HEK293 (cell line): ENCODE measurements around the gene PEX14.

Source experiments
- HIC1 ChIP-seq: fragments of 450-650 bp; formaldehyde crosslinking; IDR thresholded peaks from 2 replicates; pipeline ENCODE4 v1.5.1; 2016; ENCODE audit warnings: missing biosample characterization, missing genetic modification characterization
- HOXC10 ChIP-seq: sonication (generic); formaldehyde crosslinking; IDR thresholded peaks from 2 replicates; pipeline ENCODE4 v1.8.1; 2023; ENCODE audit warnings: mild to moderate bottlenecking, missing genetic modification reagents
- MYNN ChIP-seq: fragments of 450-650 bp; formaldehyde crosslinking; IDR thresholded peaks from 2 replicates; pipeline ENCODE4 v1.5.1; 2016; ENCODE audit warnings: missing biosample characterization, missing genetic modification characterization, borderline replicate concordance
- REST ChIP-seq: fragments of 450-650 bp; formaldehyde crosslinking; IDR thresholded peaks from 2 replicates; pipeline ENCODE4 v1.5.1; 2016; ENCODE audit warnings: missing biosample characterization, missing genetic modification characterization
- SP3 ChIP-seq: fragments of 450-650 bp; formaldehyde crosslinking; IDR thresholded peaks from 2 replicates; pipeline ENCODE4 v1.5.1; 2016; ENCODE audit warnings: missing biosample characterization, missing genetic modification characterization
- SP7 ChIP-seq: fragments of 450-650 bp; formaldehyde crosslinking; IDR thresholded peaks from 2 replicates; pipeline ENCODE4 v1.5.1; 2016; ENCODE audit warnings: missing biosample characterization, missing genetic modification characterization
- TRIM28 ChIP-seq: IDR thresholded peaks from 2 replicates; pipeline ENCODE4 v1.6.1; 2011; ENCODE audit warnings: low read length, control low read depth, borderline replicate concordance
- WT1 ChIP-seq: fragments of 450-650 bp; formaldehyde crosslinking; IDR thresholded peaks from 2 replicates; pipeline ENCODE4 v1.5.1; 2016; ENCODE audit warnings: missing biosample characterization, missing genetic modification characterization
- ZNF157 ChIP-seq: fragments of 450-650 bp; formaldehyde crosslinking; IDR thresholded peaks from 2 replicates; pipeline ENCODE4 v1.5.1; 2016; ENCODE audit warnings: missing biosample characterization, missing genetic modification characterization
- ZNF16 ChIP-seq: fragments of 450-650 bp; formaldehyde crosslinking; IDR thresholded peaks from 2 replicates; pipeline ENCODE4 v1.5.1; 2016; ENCODE audit warnings: low read depth, missing biosample characterization, missing genetic modification characterization
- ZNF23 ChIP-seq: fragments of 450-650 bp; formaldehyde crosslinking; IDR thresholded peaks from 2 replicates; pipeline ENCODE4 v1.5.1; 2016; ENCODE audit warnings: missing biosample characterization, missing genetic modification characterization, borderline replicate concordance
- ZNF274 ChIP-seq, 2 experiments: fragments of 200-500 bp in 1 of 2; fragments of 450-650 bp in 1 of 2; sonication (Bioruptor generic) in 1 of 2; formaldehyde crosslinking in 1 of 2; IDR thresholded peaks; 2 replicates each; pipeline versions ENCODE4 v1.5.1 to v1.6.1; 2014 to 2016; ENCODE audit warnings: borderline replicate concordance in 1 of 2, inconsistent platforms in 1 of 2, low read length in 1 of 2, missing biosample characterization in 1 of 2, missing genetic modification characterization in 1 of 2
- ZNF302 ChIP-seq: fragments of 450-650 bp; formaldehyde crosslinking; IDR thresholded peaks from 2 replicates; pipeline ENCODE4 v1.5.1; 2016; ENCODE audit warnings: missing biosample characterization, missing genetic modification characterization, low read depth
- ZNF335 ChIP-seq: fragments of 450-650 bp; formaldehyde crosslinking; conservative IDR thresholded peaks from 2 replicates; pipeline ENCODE4 v1.5.1; 2016; ENCODE audit warnings: missing biosample characterization, missing genetic modification characterization
- ZNF394 ChIP-seq: fragments of 450-650 bp; formaldehyde crosslinking; IDR thresholded peaks from 2 replicates; pipeline ENCODE4 v1.5.1; 2016; ENCODE audit warnings: missing biosample characterization, missing genetic modification characterization, mild to moderate bottlenecking, moderate library complexity, borderline replicate concordance
- ZNF416 ChIP-seq: fragments of 450-650 bp; formaldehyde crosslinking; IDR thresholded peaks from 2 replicates; pipeline ENCODE4 v1.5.1; 2016; ENCODE audit warnings: missing biosample characterization, missing genetic modification characterization
- ZNF423 ChIP-seq: fragments of 450-650 bp; formaldehyde crosslinking; IDR thresholded peaks from 2 replicates; pipeline ENCODE4 v1.5.1; 2016; ENCODE audit warnings: missing biosample characterization, missing genetic modification characterization
- ZNF48 ChIP-seq: fragments of 450-650 bp; formaldehyde crosslinking; IDR thresholded peaks from 2 replicates; pipeline ENCODE4 v1.5.1; 2016; ENCODE audit warnings: missing biosample characterization, missing genetic modification characterization
- ZNF501 ChIP-seq: fragments of 450-650 bp; formaldehyde crosslinking; IDR thresholded peaks from 2 replicates; pipeline ENCODE4 v1.5.1; 2016; ENCODE audit warnings: missing biosample characterization, missing genetic modification characterization
- ZNF513 ChIP-seq: fragments of 450-650 bp; IDR thresholded peaks from 2 replicates; pipeline ENCODE4 v1.5.1; 2018; ENCODE audit warnings: missing biosample characterization, missing genetic modification characterization
- ZNF645 ChIP-seq: fragments of 450-650 bp; formaldehyde crosslinking; IDR thresholded peaks from 2 replicates; pipeline ENCODE4; 2016; ENCODE audit warnings: missing biosample characterization, missing genetic modification characterization
- ZNF658 ChIP-seq: fragments of 450-650 bp; formaldehyde crosslinking; IDR thresholded peaks from 2 replicates; pipeline ENCODE4; 2016; ENCODE audit warnings: missing biosample characterization, missing genetic modification characterization
- ZNF660 ChIP-seq: fragments of 450-650 bp; IDR thresholded peaks from 2 replicates; pipeline ENCODE4 v1.5.1; 2018; ENCODE audit warnings: missing biosample characterization, mild to moderate bottlenecking, missing genetic modification characterization
- ZNF670 ChIP-seq: fragments of 450-650 bp; formaldehyde crosslinking; IDR thresholded peaks from 2 replicates; pipeline ENCODE4 v1.5.1; 2016; ENCODE audit warnings: missing biosample characterization, missing genetic modification characterization, low read depth
- ZNF677 ChIP-seq: fragments of 450-650 bp; IDR thresholded peaks from 2 replicates; pipeline ENCODE4 v1.5.0; 2018; ENCODE audit warnings: missing biosample characterization, mild to moderate bottlenecking, missing genetic modification characterization, moderate library complexity
- ZNF701 ChIP-seq: fragments of 450-650 bp; formaldehyde crosslinking; IDR thresholded peaks from 2 replicates; pipeline ENCODE4 v1.5.1; 2016; ENCODE audit warnings: missing biosample characterization, missing genetic modification characterization
- ZNF776 ChIP-seq: fragments of 450-650 bp; formaldehyde crosslinking; IDR thresholded peaks from 2 replicates; pipeline ENCODE4 v1.5.0; 2017; ENCODE audit warnings: missing biosample characterization, missing genetic modification characterization, borderline replicate concordance
- ZNF777 ChIP-seq: fragments of 450-650 bp; formaldehyde crosslinking; IDR thresholded peaks from 2 replicates; pipeline ENCODE4 v1.5.1; 2017; ENCODE audit warnings: missing biosample characterization, missing genetic modification characterization, borderline replicate concordance
- ZSCAN23 ChIP-seq: fragments of 450-650 bp; formaldehyde crosslinking; IDR thresholded peaks from 2 replicates; pipeline ENCODE4 v1.5.1; 2016; ENCODE audit warnings: missing biosample characterization, missing genetic modification characterization
- ZSCAN4 ChIP-seq: fragments of 450-650 bp; formaldehyde crosslinking; IDR thresholded peaks from 2 replicates; pipeline ENCODE4 v1.5.1; 2017; ENCODE audit warnings: missing biosample characterization, missing genetic modification characterization

Gene PEX14

GRCh38 chr1:10528066-10529014, 53.6 kb downstream of the PEX14 start (continued):
- TF ChIP-seq SP3 (tag by site-specific recombination) (peak; percentile 41; the same call in 1 of the 2 replicates), ZSCAN4 (tag by site-specific recombination) (peak; percentile 32; the same call in 1 of the 2 replicates), ZNF302 (tag by site-specific recombination) (no peak), ZNF423 (tag by site-specific recombination) (no peak), ZNF660 (tag by site-specific recombination) (peak; percentile 83), ZNF513 (tag by site-specific recombination) (no peak), WT1 (tag by site-specific recombination) (peak; percentile 68; the same call in 1 of the 2 replicates), ZNF645 (tag by site-specific recombination) (no peak), HIC1 (tag by site-specific recombination) (peak; percentile 91), ZNF23 (tag by site-specific recombination) (no peak), ZNF394 (peak; percentile 81; the same call in 1 of the 2 replicates), ZNF777 (tag by site-specific recombination) (no peak), ZNF670 (tag by site-specific recombination) (no peak), MYNN (tag by site-specific recombination) (no peak), ZNF677 (tag by site-specific recombination) (no peak), SP7 (tag by site-specific recombination) (peak; percentile 93), HOXC10 (CRISPR knock-in tag) (no peak), ZNF48 (tag by site-specific recombination) (no peak), ZNF416 (tag by site-specific recombination) (no peak), ZSCAN23 (0 out of 2 replicates have a peak, but pooled peaks have one; percentile 64), TRIM28 (no peak), ZNF658 (no peak), REST (tag by site-specific recombination) (no peak), ZNF701 (tag by site-specific recombination) (no peak), ZNF157 (no peak), ZNF335 (tag by site-specific recombination) (peak; percentile 23; the same call in 1 of the 2 replicates), ZNF16 (no peak), ZNF776 (tag by site-specific recombination) (no peak), ZNF501 (tag by site-specific recombination) (no peak), ZNF274 (IDR thresholded peaks at IDR 0.05; ENCODE audit: low read length) (no peak), ZNF274 (tag by site-specific recombination; IDR thresholded peaks at IDR 0.05; ENCODE audit: borderline replicate concordance) (no peak)
